Stimulated activated CD4-positive, alpha-beta T cell treated with anti-CD3 and anti-CD28 coated beads, Interleukin-1b, Interleukin-23, amount 100 ng/mL, for 4 hours (primary cell): ENCODE data around the gene PLXDC1.
A peak's percentile ranks its signal among the peaks of the same experiment; 100 is the strongest.
"Not testable (repeated sequence)": the region's sequence is repeated elsewhere in the genome, so short reads cannot be mapped to it uniquely, and the experiment has no call there.

Experiments used
- DNase-seq, 2 donors: peaks; one replicate each; pipeline ENCODE4 v3.0.0-alpha.2; 2020; ENCODE audit warnings: low read depth in 2 of 2

The PLXDC1 gene

GRCh38 chr17:39063681-39064069 is 87.8 kb downstream of the PLXDC1 start:
- DNase-seq, result no peak

GRCh38 chr17:39062846-39063680 is 88.4 kb downstream of the PLXDC1 start:
- DNase-seq, result no peak

- no peak for DNase-seq
These were observed 92.9 kb downstream of the PLXDC1 start for GRCh38 chr17:39058524-39058923.

GRCh38 chr17:39057701-39058206 is 93.7 kb downstream of the PLXDC1 start:
- DNase-seq, result no peak

GRCh38 chr17:39054111-39054645 is 97.3 kb downstream of the PLXDC1 start:
- DNase-seq, result no peak

- DNase-seq, result not testable (repeated sequence)
These were observed 99.0 kb downstream of the PLXDC1 start for GRCh38 chr17:39052423-39052822.

GRCh38 chr17:39051001-39051585 is 100.3 kb downstream of the PLXDC1 start:
- DNase-seq, result no peak

- no peak for DNase-seq
These were observed 105.3 kb downstream of the PLXDC1 start for GRCh38 chr17:39045948-39046679.

GRCh38 chr17:39036009-39036408 is 115.4 kb downstream of the PLXDC1 start:
- no peak for DNase-seq

- not testable (repeated sequence) for DNase-seq
These were observed 115.9 kb downstream of the PLXDC1 start for GRCh38 chr17:39035578-39035977.

GRCh38 chr17:39028690-39029089 is 122.7 kb downstream of the PLXDC1 start:
- no peak for DNase-seq

GRCh38 chr17:39027455-39028035 is 123.9 kb downstream of the PLXDC1 start:
- DNase-seq, result no peak

GRCh38 chr17:39026980-39027451 is 124.4 kb downstream of the PLXDC1 start:
- peak in 1 of 2 donors; percentile 10 for DNase-seq

GRCh38 chr17:39026346-39026745 is 125.1 kb downstream of the PLXDC1 start:
- DNase-seq, result not testable (repeated sequence)

GRCh38 chr17:39022924-39023323 is 128.5 kb downstream of the PLXDC1 start:
- no peak for DNase-seq

- not testable (repeated sequence) for DNase-seq
These were observed 131.4 kb downstream of the PLXDC1 start for GRCh38 chr17:39020037-39020436.

- DNase-seq, result peak in 1 of 2 donors; percentile 6
These were observed 132.9 kb downstream of the PLXDC1 start for GRCh38 chr17:39018267-39019134.

- no peak for DNase-seq
These were observed 135.0 kb downstream of the PLXDC1 start for GRCh38 chr17:39016193-39017153.

- no peak for DNase-seq
These were observed 135.9 kb downstream of the PLXDC1 start for GRCh38 chr17:39015546-39015935.
